Loucy (cell line): ENCODE measurements around the gene CNTF.

Source experiments
- EZH2phosphoT487 ChIP-seq: fragments of 200-600 bp; IDR thresholded peaks from 2 replicates; pipeline ENCODE4 v1.6.1; 2018; ENCODE audit warnings: antibody characterized with exemption, mild to moderate bottlenecking, moderate library complexity, borderline replicate concordance
- TF ChIP-seq, protein P1 (sequence below): fragments of 200-600 bp; sonication (generic); conservative IDR thresholded peaks from 2 replicates; pipeline ENCODE4 v1.5.1; 2014; ENCODE audit warnings: mild to moderate bottlenecking, antibody characterized with exemption, low read length

DNA sequence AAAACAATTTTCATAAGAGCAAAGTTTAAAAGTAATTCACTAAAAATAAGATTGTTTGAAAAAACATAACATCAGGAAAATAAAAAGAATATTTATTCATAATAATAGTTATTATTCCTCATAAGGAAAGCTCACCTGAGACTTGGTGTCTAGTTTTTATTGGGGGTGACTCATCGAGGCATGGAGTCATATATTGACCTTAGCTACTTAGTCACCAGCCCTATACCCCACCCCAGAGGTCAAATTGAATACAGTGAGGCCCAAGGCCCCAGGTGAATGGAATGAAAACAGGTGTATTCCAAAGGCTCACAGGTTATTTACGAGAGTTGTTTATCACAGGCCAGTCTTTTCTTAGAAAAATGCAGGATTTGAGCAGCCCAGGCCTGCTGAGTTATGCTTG lies 36.9 kb downstream of the CNTF start:
- TF ChIP-seq, protein P1, sequence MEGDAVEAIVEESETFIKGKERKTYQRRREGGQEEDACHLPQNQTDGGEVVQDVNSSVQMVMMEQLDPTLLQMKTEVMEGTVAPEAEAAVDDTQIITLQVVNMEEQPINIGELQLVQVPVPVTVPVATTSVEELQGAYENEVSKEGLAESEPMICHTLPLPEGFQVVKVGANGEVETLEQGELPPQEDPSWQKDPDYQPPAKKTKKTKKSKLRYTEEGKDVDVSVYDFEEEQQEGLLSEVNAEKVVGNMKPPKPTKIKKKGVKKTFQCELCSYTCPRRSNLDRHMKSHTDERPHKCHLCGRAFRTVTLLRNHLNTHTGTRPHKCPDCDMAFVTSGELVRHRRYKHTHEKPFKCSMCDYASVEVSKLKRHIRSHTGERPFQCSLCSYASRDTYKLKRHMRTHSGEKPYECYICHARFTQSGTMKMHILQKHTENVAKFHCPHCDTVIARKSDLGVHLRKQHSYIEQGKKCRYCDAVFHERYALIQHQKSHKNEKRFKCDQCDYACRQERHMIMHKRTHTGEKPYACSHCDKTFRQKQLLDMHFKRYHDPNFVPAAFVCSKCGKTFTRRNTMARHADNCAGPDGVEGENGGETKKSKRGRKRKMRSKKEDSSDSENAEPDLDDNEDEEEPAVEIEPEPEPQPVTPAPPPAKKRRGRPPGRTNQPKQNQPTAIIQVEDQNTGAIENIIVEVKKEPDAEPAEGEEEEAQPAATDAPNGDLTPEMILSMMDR: no peak
- no peak for TF ChIP-seq EZH2phosphoT487
